Neural progenitor cell (in vitro differentiated cells): ENCODE results near the gene ACSM3.
A peak's percentile ranks its signal among the peaks of the same experiment; 100 is the strongest.

ENCODE experiments used
- CTCF ChIP-seq: fragments of 200-600 bp; sonication (generic); IDR thresholded peaks from 2 replicates; pipeline ENCODE4 v1.5.1; 2017; ENCODE audit warnings: antibody characterized with exemption, mild to moderate bottlenecking
- EZH2 ChIP-seq: fragments of 200-600 bp; sonication (generic); IDR thresholded peaks from 2 replicates; pipeline ENCODE4 v1.6.1; 2017; ENCODE audit warnings: antibody characterized with exemption, mild to moderate bottlenecking, moderate library complexity

GRCh38 chr16:20740007-20740883, 23.6 kb upstream of the ACSM3 start:
- TF ChIP-seq CTCF (peak; percentile 34), EZH2 (no peak)
